NCI-H446 (cell line): Measurements from ENCODE around the gene EFNB2.

ENCODE experiments used
- DNase-seq, 2 experiments: peaks; one replicate each; lab custom pipeline; 2025; lab: John Stamatoyannopoulos, UW

The EFNB2 gene

DNA sequence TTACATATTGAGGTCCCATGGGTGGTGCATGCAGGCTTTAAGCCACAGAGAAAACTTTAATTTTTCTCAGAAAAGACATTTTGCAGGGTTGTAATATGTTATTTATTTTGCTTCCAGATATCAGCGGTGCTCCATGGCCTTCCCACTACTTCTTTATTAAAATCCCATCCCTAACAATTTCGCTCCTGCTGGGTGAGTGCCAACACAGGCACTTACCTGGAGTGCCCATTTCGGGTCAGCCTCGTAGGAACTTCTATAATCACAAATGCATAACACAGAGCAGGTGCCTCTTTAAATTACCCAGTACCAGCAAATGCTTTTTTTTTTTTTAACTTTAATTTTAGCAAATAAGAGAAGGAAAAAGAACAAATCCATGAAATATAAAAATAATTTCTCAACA, 86.4 kb downstream of the EFNB2 start:
- DNase-seq: no peak

DNA sequence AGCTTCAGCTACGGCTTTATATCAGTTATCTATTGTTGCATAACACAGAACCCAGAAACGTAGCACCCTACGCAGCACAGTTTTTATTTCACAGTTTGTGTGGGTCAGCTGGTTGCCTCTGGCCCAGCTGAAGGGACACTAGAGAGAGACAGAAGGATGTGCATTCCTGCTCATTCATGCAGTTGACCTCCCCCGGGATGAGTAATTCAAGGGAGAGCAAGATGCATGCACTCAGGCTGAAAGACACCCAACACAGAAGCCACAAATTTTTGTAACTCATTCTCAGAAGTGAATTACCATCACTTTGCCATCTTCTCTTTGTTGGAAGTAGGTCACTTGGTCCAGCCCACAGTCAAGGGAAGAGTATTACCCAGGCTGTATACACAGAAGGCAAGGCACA, 89.5 kb downstream of the EFNB2 start:
- DNase-seq: no peak

DNA sequence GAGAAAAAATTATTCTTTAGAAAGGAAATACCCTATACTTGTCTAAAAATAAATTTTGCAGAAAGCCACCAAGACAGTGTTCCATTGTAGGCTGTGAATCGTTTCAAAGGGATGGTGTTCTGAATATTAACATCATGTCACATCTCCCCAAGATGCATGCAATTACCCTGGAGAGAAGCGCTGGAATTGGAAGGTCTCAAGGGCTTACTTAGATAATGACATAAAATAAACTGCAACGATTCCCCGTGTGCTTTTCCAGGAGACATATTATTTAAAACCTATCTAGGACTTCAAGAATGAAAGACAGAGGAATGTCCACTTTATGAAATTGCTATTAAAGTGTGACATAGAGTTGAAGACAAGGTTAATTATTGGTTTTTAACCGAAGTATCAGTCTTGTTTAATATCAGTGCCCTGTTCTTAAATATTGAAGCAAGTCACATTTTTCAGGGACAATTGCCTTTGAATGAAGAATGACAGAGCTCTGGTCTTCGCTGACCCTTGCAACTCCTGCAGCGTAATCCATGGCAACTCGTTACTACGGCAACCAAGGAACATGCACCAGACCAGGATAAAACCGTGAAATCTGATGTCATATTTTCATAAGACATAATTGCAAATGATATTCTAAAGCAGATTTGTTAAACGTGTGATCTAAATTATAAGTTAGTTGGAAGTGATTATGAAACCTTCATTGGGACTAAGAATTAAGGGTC, 91.7 kb downstream of the EFNB2 start:
- no peak for DNase-seq

DNA sequence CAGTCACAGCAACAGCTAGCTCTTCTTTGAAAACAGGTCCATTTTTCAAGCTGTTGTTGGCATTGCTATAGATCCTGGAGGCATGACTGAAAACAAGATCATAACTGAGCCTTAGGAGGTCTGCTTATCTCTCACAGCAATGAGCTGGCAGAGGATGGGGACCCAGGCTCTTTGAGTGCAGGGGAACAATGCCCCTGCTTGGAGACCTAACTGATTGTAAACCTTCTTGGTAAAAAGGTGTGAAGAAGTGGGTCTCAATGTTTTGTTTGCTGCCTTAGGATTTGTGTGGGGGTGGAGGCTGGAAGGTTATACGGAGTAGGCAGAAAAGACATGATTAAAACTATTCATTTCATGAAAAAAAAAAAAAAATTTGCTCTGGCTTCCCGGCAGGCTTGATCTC, 94.6 kb downstream of the EFNB2 start:
- no peak for DNase-seq
